Measurements from ENCODE around the gene ABCC10.
"Not testable (repeated sequence)": the region's sequence is repeated elsewhere in the genome, so short reads cannot be mapped to it uniquely, and the experiment has no call there.

ABCC10 gene

DNA sequence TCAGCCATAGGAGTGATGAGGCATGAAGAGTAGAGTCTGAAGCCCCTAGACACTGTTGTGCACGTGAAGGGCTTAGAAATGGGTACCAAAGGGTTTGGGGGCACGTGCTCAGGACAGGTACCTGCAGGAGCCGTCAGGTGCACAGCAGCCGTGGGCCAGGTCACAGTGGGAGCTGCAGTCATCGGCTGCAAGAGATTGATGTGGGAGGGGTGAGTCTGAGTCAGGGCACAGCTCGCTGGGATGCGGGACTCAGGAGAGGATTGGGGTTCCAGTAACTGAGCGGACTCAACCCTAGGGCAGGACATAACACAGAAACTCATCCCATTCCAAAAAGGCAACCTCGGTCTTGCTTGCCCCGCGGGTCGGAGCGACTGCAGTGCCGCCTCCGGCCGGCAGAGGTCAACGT lies 27.0 kb downstream of the ABCC10 start:
- Histone ChIP-seq H3K27me3 (ENCODE audit: control insufficient read depth, insufficient read depth, low read length) (no peaks in the 10 kb centered on the region), H3K36me3 (ENCODE audit: control insufficient read depth, insufficient read depth, low read length) (peaks cover 7% of the 10 kb centered on the region), H3K4me1 (ENCODE audit: control insufficient read depth, insufficient read depth, low read length) (peaks cover 3% of the 10 kb centered on the region), H3K27ac (ENCODE audit: low read depth, low read length) (no peak overlapping the region), H3K9ac (ENCODE audit: low read length) (no peak overlapping the region), H3K4me3 (ENCODE audit: low read length) (peak overlapping the region; percentile 70)

- Histone ChIP-seq H3K4me3 (ENCODE audit: low read length) (peak overlapping the region; percentile 70), H3K36me3 (ENCODE audit: control insufficient read depth, insufficient read depth, low read length) (peaks cover 3% of the 10 kb centered on the region), H3K4me1 (ENCODE audit: control insufficient read depth, insufficient read depth, low read length) (peaks cover 3% of the 10 kb centered on the region), H3K9ac (ENCODE audit: low read length) (no peak overlapping the region), H3K27me3 (ENCODE audit: control insufficient read depth, insufficient read depth, low read length) (no peaks in the 10 kb centered on the region), H3K27ac (ENCODE audit: low read depth, low read length) (no peak overlapping the region)
Observed at GRCh38 chr6:43454696-43455530, 27.6 kb downstream of the ABCC10 start.

DNA sequence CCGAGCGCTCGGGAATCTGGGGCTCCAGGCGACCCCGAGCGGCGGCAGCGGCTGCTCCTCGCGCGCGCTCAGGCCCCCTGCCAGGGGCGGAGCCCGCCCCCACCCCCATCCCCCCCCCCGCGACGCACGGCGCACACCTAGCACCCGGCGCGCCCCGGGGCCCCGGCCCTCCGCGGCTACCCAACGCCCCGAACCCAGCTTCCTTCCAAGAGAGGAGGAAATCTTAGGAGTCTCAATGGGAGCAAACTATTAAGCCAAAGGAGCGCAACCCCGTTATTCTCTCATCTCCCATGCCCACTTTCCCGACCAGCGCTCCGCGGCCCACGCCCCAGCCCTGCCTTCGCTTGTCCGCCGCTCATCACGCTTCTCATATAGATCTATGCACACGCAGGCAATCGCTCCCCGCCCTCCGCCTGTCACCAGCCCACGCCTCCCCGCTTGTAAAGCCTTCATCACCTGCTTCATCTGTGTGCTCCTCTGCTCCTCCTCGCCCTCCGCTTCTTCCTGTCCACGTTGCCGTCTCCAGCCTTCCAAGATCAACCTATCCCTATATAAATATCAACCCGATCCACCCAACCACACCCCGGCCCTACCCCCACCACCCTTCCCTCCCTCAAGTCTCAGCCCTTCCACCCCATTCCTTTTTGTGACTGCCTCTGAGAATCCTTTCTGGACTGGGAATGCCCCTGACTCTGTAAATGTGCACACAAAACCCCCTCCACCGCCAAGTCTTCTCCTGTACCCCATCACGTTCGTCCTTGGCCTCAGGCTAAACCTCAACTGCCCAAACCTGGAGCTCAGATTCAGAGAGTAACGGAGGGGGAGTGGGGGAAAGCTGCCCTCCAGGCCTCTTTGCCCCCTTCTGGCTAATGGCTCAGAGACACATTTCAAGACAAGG lies 28.4 kb downstream of the ABCC10 start, which contains the start of gene DLK2:
TSS of gene DLK2 (minus strand) at position 18 of the 898 bp plus-strand sequence. CDS start 723 bp downstream, outside the sequence.
- H3K27me3 ChIP-seq (ENCODE audit: control insufficient read depth, insufficient read depth, low read length): no peaks in the 10 kb centered on the region
- peak within 1 kb of the TSS; percentile 70 for H3K4me3 ChIP-seq (ENCODE audit: low read length)
- peaks cover 3% of the 10 kb centered on the region for H3K36me3 ChIP-seq (ENCODE audit: control insufficient read depth, insufficient read depth, low read length)
- H3K4me1 ChIP-seq (ENCODE audit: control insufficient read depth, insufficient read depth, low read length): peaks cover 3% of the 10 kb centered on the region
- peak within 1 kb of the TSS; percentile 30 for H3K9ac ChIP-seq (ENCODE audit: low read length)
- no peak within 1 kb of the TSS for H3K27ac ChIP-seq (ENCODE audit: low read depth, low read length)

GRCh38 chr6:43457643-43458042 lies 30.3 kb downstream of the ABCC10 start:
- Histone ChIP-seq H3K4me3 (ENCODE audit: low read length) (no peak overlapping the region), H3K27ac (ENCODE audit: low read depth, low read length) (no peak overlapping the region), H3K36me3 (ENCODE audit: control insufficient read depth, insufficient read depth, low read length) (no peaks in the 10 kb centered on the region), H3K9ac (ENCODE audit: low read length) (no peak overlapping the region), H3K4me1 (ENCODE audit: control insufficient read depth, insufficient read depth, low read length) (peaks cover 3% of the 10 kb centered on the region), H3K27me3 (ENCODE audit: control insufficient read depth, insufficient read depth, low read length) (no peaks in the 10 kb centered on the region)

GRCh38 chr6:43458154-43458553 lies 30.8 kb downstream of the ABCC10 start:
- not testable (repeated sequence) for H3K36me3 ChIP-seq (ENCODE audit: control insufficient read depth, insufficient read depth, low read length); H3K27me3 ChIP-seq (ENCODE audit: control insufficient read depth, insufficient read depth, low read length); H3K4me1 ChIP-seq (ENCODE audit: control insufficient read depth, insufficient read depth, low read length); H3K27ac ChIP-seq (ENCODE audit: low read depth, low read length); H3K4me3 ChIP-seq (ENCODE audit: low read length); H3K9ac ChIP-seq (ENCODE audit: low read length)

GRCh38 chr6:43459535-43459934 lies 32.2 kb downstream of the ABCC10 start:
- H3K27ac ChIP-seq (ENCODE audit: low read depth, low read length): no peak overlapping the region
- no peaks in the 10 kb centered on the region for H3K27me3 ChIP-seq (ENCODE audit: control insufficient read depth, insufficient read depth, low read length)
- peaks cover 3% of the 10 kb centered on the region for H3K4me1 ChIP-seq (ENCODE audit: control insufficient read depth, insufficient read depth, low read length)

DNA sequence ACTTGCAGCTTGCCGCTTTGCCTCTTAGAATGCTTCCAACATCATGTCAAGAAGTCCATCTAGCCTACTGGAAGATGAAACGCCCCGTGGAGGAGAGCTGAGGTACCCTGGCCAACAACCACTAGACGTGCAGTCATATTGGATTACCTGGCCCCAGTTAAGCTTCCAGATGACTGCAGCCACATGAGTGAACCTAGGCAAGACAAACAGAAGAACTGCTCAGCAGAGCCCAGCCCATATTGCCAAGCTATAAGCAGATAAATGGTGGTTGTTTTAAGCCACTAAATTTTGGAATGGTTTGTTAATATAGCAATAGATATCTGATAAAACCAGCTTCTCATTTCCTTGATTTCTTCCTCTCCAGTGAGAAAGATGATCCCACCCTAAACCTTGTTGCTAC lies 32.7 kb downstream of the ABCC10 start:
- H3K36me3 ChIP-seq (ENCODE audit: control insufficient read depth, insufficient read depth, low read length): no peaks in the 10 kb centered on the region
- H3K27me3 ChIP-seq (ENCODE audit: control insufficient read depth, insufficient read depth, low read length): no peaks in the 10 kb centered on the region
- peaks cover 3% of the 10 kb centered on the region for H3K4me1 ChIP-seq (ENCODE audit: control insufficient read depth, insufficient read depth, low read length)
- H3K4me3 ChIP-seq (ENCODE audit: low read length): no peak overlapping the region
- no peak overlapping the region for H3K27ac ChIP-seq (ENCODE audit: low read depth, low read length)
- H3K9ac ChIP-seq (ENCODE audit: low read length): no peak overlapping the region

More at GRCh38 chr6:43459535-43459934, 32.2 kb downstream of the ABCC10 start:
- Histone ChIP-seq H3K4me3 (ENCODE audit: low read length) (no peak overlapping the region), H3K9ac (ENCODE audit: low read length) (no peak overlapping the region), H3K36me3 (ENCODE audit: control insufficient read depth, insufficient read depth, low read length) (no peaks in the 10 kb centered on the region)

- Histone ChIP-seq H3K4me3 (ENCODE audit: low read length) (no peak overlapping the region), H3K27me3 (ENCODE audit: control insufficient read depth, insufficient read depth, low read length) (no peaks in the 10 kb centered on the region), H3K4me1 (ENCODE audit: control insufficient read depth, insufficient read depth, low read length) (no peaks in the 10 kb centered on the region), H3K27ac (ENCODE audit: low read depth, low read length) (no peak overlapping the region), H3K9ac (ENCODE audit: low read length) (no peak overlapping the region), H3K36me3 (ENCODE audit: control insufficient read depth, insufficient read depth, low read length) (no peaks in the 10 kb centered on the region)
Observed at GRCh38 chr6:43461936-43462335, 34.6 kb downstream of the ABCC10 start.

DNA sequence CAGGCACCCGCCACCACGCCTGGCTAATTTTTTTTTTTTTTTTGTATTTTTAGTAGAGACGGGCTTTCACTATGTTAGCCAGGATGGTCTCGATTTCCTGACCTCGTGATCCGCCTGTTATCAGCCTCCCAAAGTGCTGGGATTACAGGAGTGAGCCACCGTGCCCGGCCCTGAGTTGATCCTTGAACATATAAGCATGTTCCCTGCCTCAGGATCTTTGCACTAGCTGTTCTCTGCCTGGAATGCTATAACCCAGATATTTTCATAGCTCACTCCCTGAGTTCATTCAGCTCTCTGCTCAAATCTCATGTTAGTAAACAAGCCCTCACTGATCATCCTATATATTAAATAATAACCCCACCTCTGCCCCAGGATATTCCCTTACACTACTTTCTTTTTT lies 37.0 kb downstream of the ABCC10 start:
- no peak overlapping the region for H3K4me3 ChIP-seq (ENCODE audit: low read length)
- no peak overlapping the region for H3K9ac ChIP-seq (ENCODE audit: low read length)
- H3K27ac ChIP-seq (ENCODE audit: low read depth, low read length): no peak overlapping the region
- peaks cover 2% of the 10 kb centered on the region for H3K27me3 ChIP-seq (ENCODE audit: control insufficient read depth, insufficient read depth, low read length)
- no peaks in the 10 kb centered on the region for H3K4me1 ChIP-seq (ENCODE audit: control insufficient read depth, insufficient read depth, low read length)
- H3K36me3 ChIP-seq (ENCODE audit: control insufficient read depth, insufficient read depth, low read length): no peaks in the 10 kb centered on the region

DNA sequence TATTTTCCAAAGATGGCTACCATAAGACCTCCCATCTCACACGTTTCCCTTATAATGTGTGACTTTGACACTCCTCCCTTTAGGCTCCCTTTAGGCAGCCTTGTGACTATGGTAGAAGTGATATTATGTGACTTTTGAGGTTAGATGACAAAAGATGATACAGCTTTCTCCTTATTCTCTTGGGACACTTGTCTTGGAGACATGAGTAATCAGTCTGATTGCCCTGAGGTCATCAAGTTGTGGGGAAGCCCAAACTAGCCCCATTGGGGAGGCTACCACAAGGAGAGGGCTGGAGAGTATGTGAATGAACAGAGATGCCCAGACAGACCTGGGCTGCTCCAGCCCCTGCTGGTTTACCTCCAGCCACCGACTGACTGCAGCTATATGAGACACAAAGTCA lies 38.6 kb downstream of the ABCC10 start:
- no peaks in the 10 kb centered on the region for H3K4me1 ChIP-seq (ENCODE audit: control insufficient read depth, insufficient read depth, low read length)
- no peak overlapping the region for H3K4me3 ChIP-seq (ENCODE audit: low read length)
- H3K27ac ChIP-seq (ENCODE audit: low read depth, low read length): no peak overlapping the region
- H3K27me3 ChIP-seq (ENCODE audit: control insufficient read depth, insufficient read depth, low read length): peaks cover 2% of the 10 kb centered on the region
- H3K9ac ChIP-seq (ENCODE audit: low read length): no peak overlapping the region
- H3K36me3 ChIP-seq (ENCODE audit: control insufficient read depth, insufficient read depth, low read length): no peaks in the 10 kb centered on the region

- not testable (repeated sequence) for H3K27me3 ChIP-seq (ENCODE audit: control insufficient read depth, insufficient read depth, low read length); H3K27ac ChIP-seq (ENCODE audit: low read depth, low read length)
Observed at GRCh38 chr6:43467265-43467664, 39.9 kb downstream of the ABCC10 start.

DNA sequence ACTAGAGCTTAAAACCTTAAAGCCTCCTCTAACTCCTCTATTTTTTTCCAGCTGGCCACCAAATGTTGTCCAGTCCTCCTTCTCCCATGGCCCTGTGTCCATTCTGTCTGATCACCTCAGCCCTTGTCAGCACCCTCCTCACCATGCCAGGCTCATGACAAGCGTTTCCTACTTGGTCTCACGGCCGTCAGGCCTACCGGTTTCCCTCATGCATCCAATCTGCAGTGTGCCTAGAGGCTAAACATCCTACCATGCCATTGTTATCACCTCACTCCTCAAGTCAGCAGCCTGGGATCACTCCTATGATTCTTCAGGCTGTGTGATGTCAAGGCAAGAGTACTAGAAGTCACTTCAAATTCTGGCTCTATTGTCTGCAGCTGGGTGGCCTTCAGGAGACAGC lies 40.4 kb downstream of the ABCC10 start:
- no peak overlapping the region for H3K27ac ChIP-seq (ENCODE audit: low read depth, low read length)
- H3K9ac ChIP-seq (ENCODE audit: low read length): no peak overlapping the region
- H3K36me3 ChIP-seq (ENCODE audit: control insufficient read depth, insufficient read depth, low read length): no peaks in the 10 kb centered on the region
- H3K4me3 ChIP-seq (ENCODE audit: low read length): no peak overlapping the region
- H3K27me3 ChIP-seq (ENCODE audit: control insufficient read depth, insufficient read depth, low read length): peaks cover 2% of the 10 kb centered on the region
- no peaks in the 10 kb centered on the region for H3K4me1 ChIP-seq (ENCODE audit: control insufficient read depth, insufficient read depth, low read length)

More at GRCh38 chr6:43467265-43467664, 39.9 kb downstream of the ABCC10 start:
- H3K4me1 ChIP-seq (ENCODE audit: control insufficient read depth, insufficient read depth, low read length); H3K36me3 ChIP-seq (ENCODE audit: control insufficient read depth, insufficient read depth, low read length); H3K4me3 ChIP-seq (ENCODE audit: low read length); H3K9ac ChIP-seq (ENCODE audit: low read length): not testable (repeated sequence)
